ENCODE measurements around the gene OR52R1. TPM values are rescaled to one million over a fixed set of nuclear protein-coding genes. Genes with fewer than 3 reads are reported as not detected.

OR52R1 gene
- total and polyA plus RNA-seq, 2 of the 13 experiments (the other 11 are each of a cell fraction or from before 2014, with no cell fraction given): not detected

Small RNA genes within 50 kb of the gene (small RNA-seq; reads per million reads assigned to genes)
- 0 reads per million in 3 experiments for gene RF00091 (ENCODE audit: insufficient read depth in 2 of 3, insufficient read length in 3 of 3, low read depth in 2 of 3, low replicate concordance in 1 of 3)

Other genes starting within 250 kb of the OR52R1 start
- not detected in 2 replicates for gene OR52I2, start 222.6 kb downstream of the OR52R1 start, total RNA-seq (2016; rRNA removed; fragmentation: Illumina TruSeq; extraction: Trizol)
- not detected in 2 replicates for gene OR52I2, start 222.6 kb downstream of the OR52R1 start, polyA plus RNA-seq (2011; rRNA removed)
- gene OR52I1, start 210.3 kb downstream of the OR52R1 start, total RNA-seq (2016; rRNA removed; fragmentation: Illumina TruSeq; extraction: Trizol): not detected in 2 replicates
- gene OR52I1, start 210.3 kb downstream of the OR52R1 start, polyA plus RNA-seq (2011; rRNA removed): not detected in 2 replicates
- gene TRIM68, start 196.1 kb downstream of the OR52R1 start, total RNA-seq (2016; rRNA removed; fragmentation: Illumina TruSeq; extraction: Trizol): not detected in 2 replicates
- not detected in 2 replicates for gene TRIM68, start 196.1 kb downstream of the OR52R1 start, polyA plus RNA-seq (2011; rRNA removed)
- not detected in 2 replicates for gene OR51D1, start 166.9 kb downstream of the OR52R1 start, total RNA-seq (2016; rRNA removed; fragmentation: Illumina TruSeq; extraction: Trizol)
- not detected in 2 replicates for gene OR51D1, start 166.9 kb downstream of the OR52R1 start, polyA plus RNA-seq (2011; rRNA removed)
- gene OR51E1, start 160.4 kb downstream of the OR52R1 start, total RNA-seq (2016; rRNA removed; fragmentation: Illumina TruSeq; extraction: Trizol): not detected in 2 replicates
- not detected in 2 replicates for gene OR51E1, start 160.4 kb downstream of the OR52R1 start, polyA plus RNA-seq (2011; rRNA removed)
- gene OR51E2, start 106.5 kb downstream of the OR52R1 start, total RNA-seq (2016; rRNA removed; fragmentation: Illumina TruSeq; extraction: Trizol): not detected in 2 replicates
- not detected in 2 replicates for gene OR51E2, start 106.5 kb downstream of the OR52R1 start, polyA plus RNA-seq (2011; rRNA removed)
- gene MMP26, start 99.6 kb downstream of the OR52R1 start, total RNA-seq (2016; rRNA removed; fragmentation: Illumina TruSeq; extraction: Trizol): not detected in 2 replicates
- gene MMP26, start 99.6 kb downstream of the OR52R1 start, polyA plus RNA-seq (2011; rRNA removed): not detected in 2 replicates
- not detected in 2 replicates for gene OR51F1, start 34.4 kb downstream of the OR52R1 start, total RNA-seq (2016; rRNA removed; fragmentation: Illumina TruSeq; extraction: Trizol)
- not detected in 2 replicates for gene OR51F1, start 34.4 kb downstream of the OR52R1 start, polyA plus RNA-seq (2011; rRNA removed)
- gene OR51F2, start 16.9 kb upstream of the OR52R1 start, total RNA-seq (2016; rRNA removed; fragmentation: Illumina TruSeq; extraction: Trizol): not detected in 2 replicates
- gene OR51F2, start 16.9 kb upstream of the OR52R1 start, polyA plus RNA-seq (2011; rRNA removed): not detected in 2 replicates
- not detected in 2 replicates for gene OR51S1, start 44.8 kb upstream of the OR52R1 start, total RNA-seq (2016; rRNA removed; fragmentation: Illumina TruSeq; extraction: Trizol)
- not detected in 2 replicates for gene OR51S1, start 44.8 kb upstream of the OR52R1 start, polyA plus RNA-seq (2011; rRNA removed)
- gene OR51T1, start 77.5 kb upstream of the OR52R1 start, total RNA-seq (2016; rRNA removed; fragmentation: Illumina TruSeq; extraction: Trizol): not detected in 2 replicates
- not detected in 2 replicates for gene OR51T1, start 77.5 kb upstream of the OR52R1 start, polyA plus RNA-seq (2011; rRNA removed)
- not detected in 2 replicates for gene OR51A7, start 99.4 kb upstream of the OR52R1 start, total RNA-seq (2016; rRNA removed; fragmentation: Illumina TruSeq; extraction: Trizol)
- not detected in 2 replicates for gene OR51A7, start 99.4 kb upstream of the OR52R1 start, polyA plus RNA-seq (2011; rRNA removed)
- gene OR51G2, start 115.0 kb upstream of the OR52R1 start, total RNA-seq (2016; rRNA removed; fragmentation: Illumina TruSeq; extraction: Trizol): not detected in 2 replicates
- gene OR51G2, start 115.0 kb upstream of the OR52R1 start, polyA plus RNA-seq (2011; rRNA removed): not detected in 2 replicates
- gene OR51G1, start 120.0 kb upstream of the OR52R1 start, total RNA-seq (2016; rRNA removed; fragmentation: Illumina TruSeq; extraction: Trizol): not detected in 2 replicates
- gene OR51G1, start 120.0 kb upstream of the OR52R1 start, polyA plus RNA-seq (2011; rRNA removed): not detected in 2 replicates
- not detected in 2 replicates for gene OR51A4, start 143.2 kb upstream of the OR52R1 start, total RNA-seq (2016; rRNA removed; fragmentation: Illumina TruSeq; extraction: Trizol)
- gene OR51A4, start 143.2 kb upstream of the OR52R1 start, polyA plus RNA-seq (2011; rRNA removed): not detected in 2 replicates
- gene OR51A2, start 151.3 kb upstream of the OR52R1 start, total RNA-seq (2016; rRNA removed; fragmentation: Illumina TruSeq; extraction: Trizol): not detected in 2 replicates
- gene OR51A2, start 151.3 kb upstream of the OR52R1 start, polyA plus RNA-seq (2011; rRNA removed): not detected in 2 replicates
- gene OR51L1, start 190.5 kb upstream of the OR52R1 start, total RNA-seq (2016; rRNA removed; fragmentation: Illumina TruSeq; extraction: Trizol): not detected in 2 replicates
- not detected in 2 replicates for gene OR51L1, start 190.5 kb upstream of the OR52R1 start, polyA plus RNA-seq (2011; rRNA removed)
- gene OR52J3, start 242.1 kb upstream of the OR52R1 start, total RNA-seq (2016; rRNA removed; fragmentation: Illumina TruSeq; extraction: Trizol): not detected in 2 replicates
- gene OR52J3, start 242.1 kb upstream of the OR52R1 start, polyA plus RNA-seq (2011; rRNA removed): not detected in 2 replicates